HG03460 (cell line): ENCODE measurements around the gene GUCY2D.
A peak's percentile ranks its signal among the peaks of the same experiment; 100 is the strongest.
"Not testable (repeated sequence)": the region's sequence is repeated elsewhere in the genome, so short reads cannot be mapped to it uniquely, and the experiment has no call there.

Experiments
- ATAC-seq: cut with Tn5 transposase; IDR thresholded peaks from one replicate; pipeline ENCODE4 v1.9.1; 2021; ENCODE audit not compliant: unreplicated experiment

Gene GUCY2D

GRCh38 chr17:8041249-8041928 lies 39.0 kb downstream of the GUCY2D start:
- ATAC-seq, result no peak

- no peak for ATAC-seq
These were observed 39.6 kb downstream of the GUCY2D start for GRCh38 chr17:8041979-8042378.

- no peak for ATAC-seq
These were observed 42.7 kb downstream of the GUCY2D start for GRCh38 chr17:8044819-8045810.

- no peak for ATAC-seq
These were observed 44.0 kb downstream of the GUCY2D start for GRCh38 chr17:8046306-8046928.

- no peak for ATAC-seq
These were observed 44.7 kb downstream of the GUCY2D start for GRCh38 chr17:8046929-8047768.

- no peak for ATAC-seq
These were observed 45.3 kb downstream of the GUCY2D start for GRCh38 chr17:8047769-8048110.

GRCh38 chr17:8048236-8048635 lies 45.8 kb downstream of the GUCY2D start:
- no peak for ATAC-seq

GRCh38 chr17:8048736-8049135 lies 46.3 kb downstream of the GUCY2D start:
- ATAC-seq, result no peak

GRCh38 chr17:8051831-8052230 lies 49.4 kb downstream of the GUCY2D start:
- ATAC-seq, result no peak

- ATAC-seq, result no peak
These were observed 50.1 kb downstream of the GUCY2D start for GRCh38 chr17:8052256-8053252.

- no peak for ATAC-seq
These were observed 51.2 kb downstream of the GUCY2D start for GRCh38 chr17:8053600-8053999.

GRCh38 chr17:8055851-8056231 lies 53.4 kb downstream of the GUCY2D start:
- ATAC-seq, result no peak

GRCh38 chr17:8056232-8056975 lies 54.0 kb downstream of the GUCY2D start:
- ATAC-seq, result peak; percentile 43

GRCh38 chr17:8056976-8057625 lies 54.7 kb downstream of the GUCY2D start:
- ATAC-seq, result no peak

- no peak for ATAC-seq
These were observed 55.3 kb downstream of the GUCY2D start for GRCh38 chr17:8057691-8058114.

- ATAC-seq, result no peak
These were observed 56.7 kb downstream of the GUCY2D start for GRCh38 chr17:8059131-8059530.

GRCh38 chr17:8060274-8060673 lies 57.9 kb downstream of the GUCY2D start:
- ATAC-seq, result no peak

- ATAC-seq, result not testable (repeated sequence)
These were observed 59.4 kb downstream of the GUCY2D start for GRCh38 chr17:8061851-8062250.
